ENCODE measurements around the gene KRTAP10-4.
"Not testable (repeated sequence)": the region's sequence is repeated elsewhere in the genome, so short reads cannot be mapped to it uniquely, and the experiment has no call there.

KRTAP10-4 gene

GRCh38 chr21:44533891-44534627 is 39.5 kb upstream of the KRTAP10-4 start:
- no peak for DNase-seq

- DNase-seq = no peak
Observed at GRCh38 chr21:44534688-44535087, 38.8 kb upstream of the KRTAP10-4 start.

GRCh38 chr21:44535963-44536362 is 37.6 kb upstream of the KRTAP10-4 start:
- no peak for DNase-seq

GRCh38 chr21:44537930-44538911 is 35.3 kb upstream of the KRTAP10-4 start:
- DNase-seq = no peak

GRCh38 chr21:44539046-44539445 is 34.5 kb upstream of the KRTAP10-4 start:
- DNase-seq = no peak

- DNase-seq = no peak
Observed at GRCh38 chr21:44539991-44540666, 33.4 kb upstream of the KRTAP10-4 start, which contains the start of gene KRTAP10-1. TSS of gene KRTAP10-1 (minus strand) at chr21:44540195. CDS start at chr21:44540150, 45 bp downstream.

GRCh38 chr21:44540741-44541288 is 32.7 kb upstream of the KRTAP10-4 start:
- no peak for DNase-seq

- no peak for DNase-seq
Observed at GRCh38 chr21:44542716-44543115, 30.8 kb upstream of the KRTAP10-4 start.

- no peak for DNase-seq
Observed at GRCh38 chr21:44544566-44544965, 29.0 kb upstream of the KRTAP10-4 start.

- DNase-seq = no peak
Observed at GRCh38 chr21:44547656-44548331, 25.7 kb upstream of the KRTAP10-4 start.

GRCh38 chr21:44548381-44548780 is 25.1 kb upstream of the KRTAP10-4 start:
- DNase-seq = no peak

GRCh38 chr21:44548922-44549321 is 24.6 kb upstream of the KRTAP10-4 start:
- no peak for DNase-seq

GRCh38 chr21:44549525-44550211 is 23.9 kb upstream of the KRTAP10-4 start:
- no peak for DNase-seq

GRCh38 chr21:44550285-44550684 is 23.2 kb upstream of the KRTAP10-4 start:
- not testable (repeated sequence) for DNase-seq

- peak in 1 of 58 donors; percentile 14 for DNase-seq
Observed at GRCh38 chr21:44550807-44551206, 22.7 kb upstream of the KRTAP10-4 start.

GRCh38 chr21:44551340-44551961 is 22.1 kb upstream of the KRTAP10-4 start, which contains the start of gene KRTAP10-2:
TSS of gene KRTAP10-2 (minus strand) at chr21:44551505. CDS start at chr21:44551458, 47 bp downstream.
- no peak for DNase-seq

GRCh38 chr21:44552136-44552535 is 21.4 kb upstream of the KRTAP10-4 start:
- DNase-seq = no peak

- DNase-seq = no peak
Observed at GRCh38 chr21:44552681-44553080, 20.8 kb upstream of the KRTAP10-4 start.

- no peak for DNase-seq
Observed at GRCh38 chr21:44555200-44555875, 18.2 kb upstream of the KRTAP10-4 start.
